Measurements from ENCODE around the gene DGCR8.

- no peak for TF ChIP-seq CTCF (IDR thresholded peaks at IDR 0.05; ENCODE audit: insufficient read depth, low read depth, low read length)
- TF ChIP-seq EZH2 (IDR thresholded peaks at IDR 0.05; ENCODE audit: insufficient read depth, low read length): no peak
These were observed 26.5 kb upstream of the DGCR8 start for GRCh38 chr22:20053407-20054033.

All from astrocyte (in vitro differentiated cells and primary cell).